ENCODE data around the gene ADORA2A.

The ADORA2A gene

GRCh38 chr22:24433828-24434470 is 6.5 kb downstream of the ADORA2A start:
- DNase-seq: peak; percentile 64 to 67

GRCh38 chr22:24434471-24435322 is 7.3 kb downstream of the ADORA2A start:
- DNase-seq: peak; percentile 89 to 95

- no peak for DNase-seq
Measured at GRCh38 chr22:24435323-24435645, 7.9 kb downstream of the ADORA2A start.

GRCh38 chr22:24435861-24436371 is 8.5 kb downstream of the ADORA2A start:
- no peak for DNase-seq

GRCh38 chr22:24436553-24436952 is 9.2 kb downstream of the ADORA2A start:
- no peak for DNase-seq

- no peak for DNase-seq
Measured at GRCh38 chr22:24437091-24437490, 9.7 kb downstream of the ADORA2A start.

- peak; percentile 77 for DNase-seq
Measured at GRCh38 chr22:24437741-24438328, 10.4 kb downstream of the ADORA2A start.

GRCh38 chr22:24440270-24440717 is 12.9 kb downstream of the ADORA2A start:
- peak; percentile 79 to 81 for DNase-seq

GRCh38 chr22:24440718-24441405 is 13.5 kb downstream of the ADORA2A start:
- DNase-seq: no peak

GRCh38 chr22:24441406-24442351 is 14.3 kb downstream of the ADORA2A start:
- DNase-seq: no peak

- DNase-seq: no peak
Measured at GRCh38 chr22:24442352-24442744, 14.9 kb downstream of the ADORA2A start.

GRCh38 chr22:24443668-24444067 is 16.3 kb downstream of the ADORA2A start:
- no peak for DNase-seq

GRCh38 chr22:24444251-24444650 is 16.9 kb downstream of the ADORA2A start:
- no peak for DNase-seq

- no peak for DNase-seq
Measured at GRCh38 chr22:24444729-24445466, 17.5 kb downstream of the ADORA2A start.

GRCh38 chr22:24445481-24446259 is 18.3 kb downstream of the ADORA2A start:
- DNase-seq: no peak

GRCh38 chr22:24446260-24446611 is 18.8 kb downstream of the ADORA2A start:
- DNase-seq: no peak

GRCh38 chr22:24450610-24451009 is 23.2 kb downstream of the ADORA2A start:
- DNase-seq: no peak

GRCh38 chr22:24451162-24451561 is 23.8 kb downstream of the ADORA2A start:
- DNase-seq: no peak

- no peak for DNase-seq
Measured at GRCh38 chr22:24453853-24454252, 26.5 kb downstream of the ADORA2A start.

GRCh38 chr22:24455039-24455438 is 27.6 kb downstream of the ADORA2A start:
- DNase-seq: no peak
